AG20443 (cell line): Measurements from ENCODE around the gene TSC22D3.
"Not testable (repeated sequence)": the region's sequence is repeated elsewhere in the genome, so short reads cannot be mapped to it uniquely, and the experiment has no call there.

ENCODE experiments used
- DNase-seq: peaks from one replicate; pipeline ENCODE4 v3.0.0; 2012; ENCODE audit warnings: low spot score, mixed read lengths

The TSC22D3 gene

GRCh38 chrX:107775734-107776511 lies at the start of gene TSC22D3:
TSC22D3 (minus strand) TSS chrX:107775787; CDS start chrX:107775419, 368 bp downstream.
- DNase-seq, result peak; percentile 74

DNA sequence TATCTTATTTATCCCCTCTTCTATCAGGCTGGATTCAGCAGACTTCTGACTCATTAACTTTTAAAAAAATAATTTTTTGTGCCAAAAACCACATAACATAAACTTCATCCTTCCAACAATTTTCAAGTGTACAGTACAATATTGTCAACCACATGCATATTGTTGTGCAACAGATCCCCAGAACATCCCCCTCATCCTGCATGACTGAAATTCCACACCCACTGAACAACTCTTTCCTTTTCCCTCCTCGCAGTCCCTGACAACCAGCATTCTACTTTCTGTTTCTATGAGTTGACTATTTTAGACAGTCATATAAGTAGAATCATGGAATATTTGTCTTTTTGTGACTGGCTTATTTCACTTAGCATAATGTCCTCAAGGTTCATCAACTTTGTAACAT lies 47.9 kb upstream of the TSC22D3 start:
- DNase-seq, result peak; percentile 35

- DNase-seq, result no peak
Measured at GRCh38 chrX:107823042-107823441, 47.5 kb upstream of the TSC22D3 start.

DNA sequence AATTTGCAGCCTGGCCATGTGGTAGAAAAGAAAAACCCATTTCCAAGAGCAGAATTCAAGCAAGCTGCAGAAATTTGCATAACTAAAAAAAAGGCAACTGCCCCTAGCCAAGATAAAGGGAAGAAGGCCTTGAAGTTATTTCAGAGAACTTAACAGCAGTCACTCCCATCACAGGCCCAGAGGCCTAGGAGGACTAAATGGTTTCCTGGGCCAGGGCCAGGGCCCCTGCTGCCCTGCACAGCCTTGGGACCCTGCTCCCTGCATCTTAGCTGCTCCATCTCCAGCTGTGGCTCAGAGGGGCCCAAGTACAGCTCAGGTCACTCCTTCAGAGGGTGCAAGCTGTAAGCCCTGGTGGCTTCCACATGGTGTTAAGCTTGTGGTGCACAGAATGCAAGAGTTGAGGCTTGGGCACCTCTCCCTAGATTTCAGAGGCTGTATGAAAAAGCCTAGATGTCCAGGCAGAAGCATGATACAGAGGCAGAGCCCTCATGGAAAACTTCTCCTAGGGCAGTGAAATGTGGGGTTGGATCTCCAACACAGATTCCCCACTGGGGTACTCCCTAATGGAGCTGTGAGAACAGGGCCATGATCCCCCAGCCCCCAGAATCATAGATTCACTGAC lies 43.4 kb upstream of the TSC22D3 start:
- DNase-seq, result no peak

- not testable (repeated sequence) for DNase-seq
Measured at GRCh38 chrX:107810053-107810452, 34.5 kb upstream of the TSC22D3 start.

DNA sequence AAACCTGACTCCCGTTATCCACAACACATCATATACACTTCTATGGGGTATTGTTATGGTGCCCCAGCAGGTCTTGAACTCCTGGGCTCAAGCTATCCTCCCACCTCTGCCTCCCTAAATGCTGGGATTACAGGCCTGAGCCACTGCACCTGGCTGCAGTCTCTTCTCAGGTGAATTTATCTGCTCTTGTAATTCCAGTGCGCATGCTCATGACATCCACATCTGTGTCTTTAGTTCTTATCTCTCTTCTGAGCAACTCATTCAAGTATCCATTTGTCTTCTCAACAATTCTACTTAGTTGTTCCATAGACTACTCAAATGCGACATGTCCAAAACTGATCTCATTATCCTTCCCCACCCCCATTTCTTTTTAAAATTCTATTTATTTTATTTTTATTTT lies 29.6 kb upstream of the TSC22D3 start:
- DNase-seq, result no peak

DNA sequence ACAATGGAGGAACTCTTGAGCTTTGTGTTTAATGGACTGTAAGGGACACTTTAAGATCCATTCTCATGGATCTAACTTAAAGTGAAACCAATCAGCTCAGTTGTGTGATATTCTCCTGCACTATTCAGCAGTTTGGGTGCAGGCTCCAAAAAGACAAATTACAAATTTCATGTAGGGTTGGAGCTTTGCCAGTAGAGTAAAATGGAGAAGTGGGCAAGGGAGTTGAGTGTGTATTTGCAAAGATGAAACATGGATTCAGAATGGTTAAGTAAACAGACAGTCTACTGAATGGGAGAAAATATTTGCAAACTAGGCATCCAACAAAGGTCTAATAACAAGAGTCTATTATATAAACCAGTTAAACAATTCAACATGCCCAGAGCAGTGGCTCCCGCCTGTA lies 28.8 kb upstream of the TSC22D3 start:
- DNase-seq, result no peak

- no peak for DNase-seq
Measured at GRCh38 chrX:107787827-107788226, 12.2 kb upstream of the TSC22D3 start.

DNA sequence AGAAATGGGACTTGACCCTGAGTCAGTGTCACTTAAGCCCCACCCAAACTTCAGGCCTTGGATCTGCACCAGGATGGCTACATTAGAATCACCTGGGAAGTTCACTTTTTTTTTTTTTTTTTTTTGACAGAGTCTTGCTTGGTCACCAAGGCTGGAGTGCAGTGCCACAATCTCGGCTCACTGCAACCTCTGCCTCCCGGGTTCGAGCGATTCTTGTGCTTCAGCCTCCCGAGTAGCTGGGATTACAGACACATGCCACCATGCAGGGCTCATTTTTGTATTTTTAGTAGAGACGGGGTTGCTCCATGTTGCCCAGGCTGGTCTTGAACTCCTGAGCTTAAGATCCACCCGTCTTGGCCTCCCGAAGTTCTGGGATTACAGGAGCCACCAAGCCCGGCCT lies 4.9 kb upstream of the TSC22D3 start:
- no peak for DNase-seq

DNA sequence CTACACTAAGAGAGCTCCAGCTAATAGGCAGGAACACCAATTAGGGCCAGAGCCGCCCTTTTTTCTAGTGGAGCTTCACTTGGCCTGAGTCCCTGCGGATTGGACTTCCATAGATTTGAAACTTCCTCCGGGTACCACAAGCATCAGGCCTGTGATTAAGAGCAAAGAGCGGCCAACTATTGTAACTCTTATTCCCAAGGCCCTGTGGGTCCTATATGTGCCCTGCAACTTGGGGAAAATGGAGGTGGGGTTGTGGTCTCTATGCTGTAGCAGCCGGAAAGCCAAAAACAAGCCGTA lies 1.9 kb upstream of the TSC22D3 start, which contains the start of gene NCBP2L:
TSS of gene NCBP2L (plus strand) at position 198 of the 297 bp plus-strand sequence. CDS start 16,488 bp downstream, outside the sequence.
- no peak for DNase-seq

DNA sequence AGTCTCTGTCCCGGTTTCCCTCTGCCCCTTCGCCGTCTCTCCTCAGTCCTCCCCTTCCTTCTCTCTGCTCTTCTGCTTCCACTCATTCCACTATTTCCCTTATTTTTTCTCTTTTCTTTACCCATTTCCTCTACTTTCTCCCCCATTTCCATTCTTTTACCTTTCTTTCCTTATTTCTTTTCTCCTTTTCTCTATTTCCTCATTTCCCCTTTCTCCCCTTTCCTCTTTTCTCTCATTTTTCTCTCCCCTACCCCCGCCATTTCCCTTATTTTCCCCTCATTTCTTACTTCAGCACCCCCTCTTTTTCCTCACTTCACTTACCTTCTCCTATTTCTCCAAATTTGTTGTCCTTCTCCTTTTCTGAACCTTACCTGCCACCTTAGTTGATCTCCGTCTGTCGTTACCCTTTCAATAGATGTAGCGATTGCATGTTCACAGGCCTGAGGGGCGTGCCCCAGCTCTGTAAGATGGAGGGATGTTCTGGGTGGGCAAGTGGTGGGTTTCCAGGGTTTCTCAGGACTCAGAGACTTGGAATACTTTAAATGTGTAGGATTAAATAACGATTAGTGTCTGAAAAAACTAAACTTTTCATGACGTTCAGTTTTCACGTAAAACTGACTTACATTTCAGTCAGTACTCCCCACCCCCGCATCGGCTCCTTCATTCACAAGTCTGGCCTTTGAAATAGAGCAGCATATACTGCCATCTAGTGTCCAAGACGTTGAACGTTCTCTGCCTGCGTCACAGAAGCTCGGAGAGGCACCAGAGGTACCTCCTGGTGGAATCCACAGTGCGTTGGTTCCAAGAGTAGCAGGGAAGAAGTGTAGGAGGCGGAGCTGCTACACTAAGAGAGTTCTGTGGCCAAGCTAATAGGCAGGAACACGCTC lies 1.3 kb upstream of the TSC22D3 start:
- DNase-seq, result peak; percentile 75

GRCh38 chrX:107775000-107775733 lies 420 bp downstream of the TSC22D3 start:
- DNase-seq, result no peak

DNA sequence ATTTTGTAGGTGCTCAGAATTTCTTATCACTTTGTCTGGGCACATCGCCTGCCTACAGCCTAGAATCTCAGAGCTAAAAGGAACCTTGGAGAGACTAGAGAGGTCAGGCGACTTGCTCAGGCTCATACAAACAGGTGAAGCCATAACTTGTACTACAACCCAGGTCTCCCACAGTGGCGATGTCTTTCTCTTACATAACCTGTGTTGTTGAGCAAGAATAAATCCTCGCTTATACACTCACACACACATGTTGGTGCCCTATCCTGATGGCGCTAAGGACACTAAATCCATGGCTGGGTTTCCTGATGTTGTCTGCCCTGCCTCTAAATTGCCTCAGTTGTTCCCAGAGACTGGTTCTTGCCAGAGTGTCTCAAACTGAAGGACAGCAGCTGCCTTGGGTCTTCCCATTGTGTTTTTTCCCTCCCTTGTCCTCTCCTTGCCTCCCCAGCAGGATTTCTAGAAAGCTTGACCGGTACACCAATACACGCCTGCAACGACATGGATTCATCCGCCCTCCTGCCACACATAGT lies 1.6 kb downstream of the TSC22D3 start:
- DNase-seq, result no peak

- DNase-seq, result no peak
Measured at GRCh38 chrX:107773206-107773605, 2.4 kb downstream of the TSC22D3 start.

- no peak for DNase-seq
Measured at GRCh38 chrX:107769581-107770317, 5.8 kb downstream of the TSC22D3 start.

- no peak for DNase-seq
Measured at GRCh38 chrX:107768051-107768450, 7.5 kb downstream of the TSC22D3 start.

DNA sequence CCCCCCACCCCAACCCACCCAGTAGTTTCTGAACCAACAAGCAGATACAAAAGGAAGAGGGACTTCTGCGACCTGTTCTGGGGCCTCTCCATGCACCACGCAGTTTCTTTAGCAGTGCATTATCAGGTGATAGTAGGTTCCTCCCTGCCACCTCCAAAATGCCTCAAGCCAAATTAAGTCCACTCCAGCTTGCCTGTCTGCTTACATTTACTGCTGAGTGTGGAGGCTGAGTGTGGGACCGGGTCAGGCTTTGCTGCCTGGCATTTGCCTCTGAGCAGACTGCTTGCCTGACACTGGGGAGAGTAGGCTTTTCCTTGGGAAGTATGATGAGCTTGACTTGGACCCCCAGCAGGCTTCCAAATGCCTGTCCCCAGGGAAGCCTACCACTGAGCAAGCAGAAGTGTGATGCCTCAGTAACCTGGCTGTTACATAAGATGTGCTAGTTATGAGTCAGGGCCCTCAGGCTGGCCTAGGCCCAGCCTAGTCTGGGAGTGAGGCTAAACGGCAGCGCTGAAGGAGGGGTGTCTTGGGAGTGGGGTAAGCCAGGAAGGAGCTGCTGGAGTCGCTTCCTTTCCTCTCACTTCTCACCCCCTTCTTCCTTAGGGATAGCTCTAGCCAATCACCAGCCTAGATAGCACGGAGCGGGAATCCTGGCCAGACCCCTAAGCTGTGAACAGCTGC lies 9.0 kb downstream of the TSC22D3 start:
- peak; percentile 57 for DNase-seq

DNA sequence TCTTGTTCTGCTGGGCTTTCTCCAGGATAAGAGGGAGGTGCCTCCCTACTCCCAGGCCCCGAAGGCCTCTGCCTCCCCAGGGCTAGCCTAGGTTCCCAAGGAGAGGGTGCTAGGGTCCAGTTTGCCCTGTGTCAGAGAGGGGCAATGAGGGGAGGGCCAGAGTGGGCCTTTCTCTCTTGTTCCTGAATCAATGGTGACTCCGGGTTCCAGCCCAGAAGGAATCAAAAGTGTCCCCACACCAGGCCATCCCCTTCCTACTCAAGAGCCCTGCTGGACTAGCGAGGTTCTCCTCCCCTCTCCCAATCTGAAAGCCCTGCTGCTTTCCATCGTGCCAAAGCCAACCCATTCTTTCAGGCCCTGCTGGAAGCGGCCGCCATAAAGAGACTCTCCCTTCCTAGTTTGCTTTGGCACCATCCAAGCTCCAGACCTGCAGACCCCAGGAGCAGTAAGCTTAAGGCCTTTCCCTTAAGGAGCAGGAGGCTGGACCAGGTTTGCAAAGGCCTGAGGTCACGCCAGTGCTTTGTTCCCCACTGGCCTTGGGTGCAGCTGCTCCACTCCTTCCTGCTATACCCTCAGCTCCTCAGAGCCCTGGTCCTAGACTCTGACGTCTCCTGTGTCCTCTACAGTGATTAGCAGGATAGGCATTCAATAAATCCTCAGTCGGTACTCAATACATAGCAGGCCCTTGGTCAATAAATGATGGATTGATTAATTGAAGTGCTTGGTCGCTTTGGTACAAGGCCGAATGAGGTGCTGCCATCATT lies 10.6 kb downstream of the TSC22D3 start:
- DNase-seq, result no peak

DNA sequence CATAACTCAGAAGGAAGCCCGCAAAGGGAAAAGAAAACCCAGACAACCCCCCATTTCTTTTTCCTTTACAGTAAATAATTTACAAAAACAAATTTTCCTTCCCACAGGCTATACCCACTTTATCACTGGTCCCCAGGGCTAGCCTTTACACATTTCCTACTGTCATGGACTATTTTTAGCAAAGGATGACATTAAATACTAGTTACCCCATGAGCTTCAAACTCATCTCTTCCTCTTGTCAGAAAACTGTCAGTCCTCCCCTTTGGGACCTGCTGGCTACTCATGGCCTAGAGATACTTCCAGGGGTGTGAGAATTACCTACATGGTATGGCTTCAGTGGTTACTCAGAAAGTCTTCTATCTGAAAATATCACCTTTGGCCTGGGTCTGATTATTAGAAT lies 11.9 kb downstream of the TSC22D3 start:
- no peak for DNase-seq
